ENCODE measurements around the gene PILRA. TPM values are rescaled to one million over a fixed set of nuclear protein-coding genes. Genes with fewer than 3 reads are reported as not detected.
"Not testable (repeated sequence)": the region's sequence is repeated elsewhere in the genome, so short reads cannot be mapped to it uniquely, and the experiment has no call there.

PILRA gene
- total and polyA plus RNA-seq, 9 donors = 1.5 to 25.9 (median 4.8) TPM

GRCh38 chr7:100342765-100343164 is 30.5 kb upstream of the PILRA start:
- intact Hi-C loops (cut with DNase I) = no loop called here
- DNase-seq = no peak
- H3K4me1 ChIP-seq (ENCODE audit: insufficient read depth) = no peaks in the 10 kb centered on the region
- no peak for TF ChIP-seq EP300 (IDR thresholded peaks at IDR 0.05)
- no peak for TF ChIP-seq CTCF (IDR thresholded peaks at IDR 0.05)
- TF ChIP-seq POLR2A (IDR thresholded peaks at IDR 0.05) = no peak
- no peaks in the 10 kb centered on the region for H3K27me3 ChIP-seq
- H3K36me3 ChIP-seq = no peaks in the 10 kb centered on the region
- WGBS, 3 donors = 56 to 70% (median 63%) methylated on average over 6 of the region's 6 CpGs
- H3K27ac ChIP-seq = no peak overlapping the region
- no peaks in the 10 kb centered on the region for H3K9me3 ChIP-seq
- no peak overlapping the region for H3K4me3 ChIP-seq

- DNase-seq; intact Hi-C loops (cut with DNase I); H3K4me3 ChIP-seq; H3K27ac ChIP-seq; H3K36me3 ChIP-seq; H3K4me1 ChIP-seq (ENCODE audit: insufficient read depth); H3K9me3 ChIP-seq; H3K27me3 ChIP-seq: not testable (repeated sequence)
- WGBS, 3 donors = 67 to 81% (median 78%) methylated on average over 3 to 4 of the region's 4 CpGs
These were observed 29.1 kb upstream of the PILRA start for GRCh38 chr7:100344124-100344559.

GRCh38 chr7:100344560-100345287 is 28.6 kb upstream of the PILRA start:
- H3K4me1 ChIP-seq (ENCODE audit: insufficient read depth); H3K27ac ChIP-seq; intact Hi-C loops (cut with DNase I); H3K9me3 ChIP-seq; H3K4me3 ChIP-seq; H3K36me3 ChIP-seq; H3K27me3 ChIP-seq: not testable (repeated sequence)
- TF ChIP-seq CTCF (IDR thresholded peaks at IDR 0.05) = peak in 2 of 3 donors; percentile 18 to 23
- 53 to 64% (median 60%) methylated on average over 9 to 11 of the region's 13 CpGs for WGBS, 3 donors
- peak in 1 of 5 donors; percentile 40 for DNase-seq

GRCh38 chr7:100345288-100345672 is 28.0 kb upstream of the PILRA start:
- H3K27me3 ChIP-seq; H3K27ac ChIP-seq; H3K4me3 ChIP-seq; H3K4me1 ChIP-seq (ENCODE audit: insufficient read depth); H3K9me3 ChIP-seq; H3K36me3 ChIP-seq; intact Hi-C loops (cut with DNase I): not testable (repeated sequence)
- WGBS, 3 donors = 0 to 2% (median 1%) methylated on average over 3 of the region's 5 CpGs
- peak; percentile 68 to 86 (median 77) for DNase-seq

GRCh38 chr7:100346921-100347320 is 26.4 kb upstream of the PILRA start:
- no peak for DNase-seq
- intact Hi-C loops (cut with DNase I) = no loop called here
- no peaks in the 10 kb centered on the region for H3K27me3 ChIP-seq
- H3K9me3 ChIP-seq = no peaks in the 10 kb centered on the region
- no peaks in the 10 kb centered on the region for H3K36me3 ChIP-seq
- TF ChIP-seq POLR2A (IDR thresholded peaks at IDR 0.05) (no peak), EP300 (IDR thresholded peaks at IDR 0.05) (no peak), CTCF (IDR thresholded peaks at IDR 0.05) (no peak)
- H3K4me1 ChIP-seq (ENCODE audit: insufficient read depth) = peaks cover 1% of the 10 kb centered on the region
- H3K27ac ChIP-seq = no peak overlapping the region
- no peak overlapping the region for H3K4me3 ChIP-seq
